ENCODE data around the gene SND1.

The SND1 gene

DNA sequence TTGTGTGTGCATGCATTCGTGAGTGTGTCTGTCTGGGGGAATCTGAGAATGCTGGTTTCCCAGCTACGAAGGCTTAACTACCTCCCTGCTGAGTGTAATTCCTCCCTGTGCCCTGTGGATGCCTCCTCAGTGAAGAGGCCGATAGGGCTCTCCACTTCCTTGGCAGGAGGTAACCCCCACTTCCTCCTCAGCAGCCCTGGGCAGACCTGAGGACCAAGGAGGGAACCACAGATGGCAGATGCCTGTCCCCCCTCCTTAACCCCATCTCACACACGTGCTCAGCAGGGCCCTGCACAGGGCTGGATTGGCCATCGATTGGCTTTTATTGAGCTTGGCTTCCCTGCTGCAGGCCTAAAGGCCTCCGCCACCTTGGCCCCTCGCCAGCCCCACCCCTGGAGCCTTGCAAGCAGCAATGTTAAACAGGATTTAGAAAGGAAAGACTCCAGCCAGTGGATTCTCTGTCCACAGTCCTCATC is 424.8 kb downstream of the SND1 start:
- no peak for DNase-seq

DNA sequence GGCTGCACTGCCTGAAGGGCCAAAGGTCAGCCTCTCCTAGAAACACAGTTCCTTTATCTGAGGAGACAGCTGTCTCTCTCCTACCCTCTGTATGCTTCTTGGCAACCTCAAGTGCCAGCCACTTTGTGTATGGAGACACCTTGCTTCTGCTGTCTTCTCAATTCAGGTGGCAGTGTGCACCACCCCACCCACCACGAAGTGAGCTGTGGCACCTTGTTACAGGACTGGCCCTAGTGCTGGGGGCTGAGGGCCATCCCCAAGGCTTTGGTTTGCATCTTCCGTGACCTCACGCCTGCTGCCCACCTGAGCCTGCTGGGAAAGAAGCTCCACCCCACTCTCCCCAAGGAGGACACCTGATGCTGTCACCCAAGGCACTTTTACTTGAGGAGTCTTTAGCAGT is 426.3 kb downstream of the SND1 start:
- no peak for DNase-seq

DNA sequence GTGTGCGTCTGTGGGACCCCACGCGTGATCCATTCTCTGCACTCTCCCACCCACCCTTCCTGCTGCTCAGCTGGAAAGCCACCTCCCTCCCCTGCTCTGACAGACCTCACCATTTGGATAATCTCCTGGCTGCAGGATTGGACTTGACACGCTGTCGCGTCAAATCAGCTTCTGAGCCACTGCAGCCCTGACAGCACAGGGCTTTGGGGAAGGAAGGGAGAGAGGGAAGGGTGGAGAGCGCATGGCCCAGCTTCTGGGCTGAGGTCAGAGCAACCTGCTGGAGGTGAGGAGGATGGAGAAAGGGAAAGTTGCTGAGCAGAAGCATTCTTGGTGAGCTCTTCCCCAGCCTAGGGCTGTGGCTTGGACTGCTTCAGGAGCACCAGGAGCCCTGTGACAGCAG is 428.2 kb downstream of the SND1 start:
- DNase-seq = no peak

DNA sequence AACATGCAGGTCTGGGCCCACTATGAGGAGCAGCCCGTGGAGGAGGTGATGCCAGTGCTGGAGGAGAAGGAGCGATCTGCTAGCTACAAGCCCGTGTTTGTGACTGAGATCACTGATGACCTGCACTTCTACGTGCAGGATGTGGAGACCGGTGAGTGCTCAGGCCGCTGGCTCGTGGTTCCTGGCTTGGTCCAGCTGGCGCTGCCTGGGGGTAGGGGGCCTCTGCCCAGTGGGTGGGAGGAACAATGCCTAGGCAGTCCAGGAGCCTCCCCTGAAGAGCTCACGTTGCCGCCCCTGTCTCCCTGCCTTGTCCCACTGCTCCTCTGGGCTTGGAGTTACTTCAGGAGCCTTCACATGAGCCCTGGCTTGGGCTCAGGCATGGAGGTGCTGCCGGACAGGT is 429.4 kb downstream of the SND1 start:
- no peak for DNase-seq

DNA sequence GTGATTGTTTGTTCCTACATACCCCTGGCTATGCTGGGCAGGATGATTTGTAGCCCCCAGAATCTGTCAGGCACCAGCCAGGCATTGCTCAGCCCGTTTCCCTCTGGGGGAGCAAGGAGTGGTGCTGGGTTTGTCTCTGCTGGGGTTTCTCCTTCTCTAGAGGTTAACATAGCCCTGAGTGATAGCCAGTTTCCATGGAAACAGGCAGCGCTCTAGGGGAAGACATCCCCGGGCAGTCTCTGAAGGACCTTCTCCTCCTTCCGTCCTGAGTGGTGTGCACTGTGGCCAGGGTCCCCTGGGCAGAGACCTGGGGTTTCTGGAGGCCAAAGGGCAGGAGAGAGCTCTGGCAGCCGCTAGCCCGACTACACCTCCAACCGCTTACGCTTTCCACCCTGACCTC is 429.8 kb downstream of the SND1 start:
- no peak for DNase-seq

DNA sequence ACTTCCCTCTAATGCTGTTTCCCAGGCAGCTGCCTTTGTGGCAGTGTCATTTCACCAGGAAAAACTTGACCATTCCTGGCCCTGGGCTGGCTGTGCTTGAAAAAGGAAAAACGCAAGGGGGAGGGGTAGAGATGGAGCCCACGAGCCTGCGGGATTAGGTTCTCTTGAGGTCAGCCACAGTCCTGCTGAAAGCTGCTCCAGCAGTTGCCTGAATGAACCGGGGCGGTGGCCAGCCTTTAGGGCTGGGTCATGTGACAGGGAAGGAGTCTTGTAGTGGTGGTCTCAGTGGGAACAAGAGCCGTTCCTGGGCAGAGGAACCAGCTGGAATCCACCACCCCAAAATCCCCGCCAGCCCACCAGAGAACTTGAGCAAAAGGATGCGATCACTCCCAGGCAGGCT is 430.4 kb downstream of the SND1 start:
- DNase-seq = no peak

DNA sequence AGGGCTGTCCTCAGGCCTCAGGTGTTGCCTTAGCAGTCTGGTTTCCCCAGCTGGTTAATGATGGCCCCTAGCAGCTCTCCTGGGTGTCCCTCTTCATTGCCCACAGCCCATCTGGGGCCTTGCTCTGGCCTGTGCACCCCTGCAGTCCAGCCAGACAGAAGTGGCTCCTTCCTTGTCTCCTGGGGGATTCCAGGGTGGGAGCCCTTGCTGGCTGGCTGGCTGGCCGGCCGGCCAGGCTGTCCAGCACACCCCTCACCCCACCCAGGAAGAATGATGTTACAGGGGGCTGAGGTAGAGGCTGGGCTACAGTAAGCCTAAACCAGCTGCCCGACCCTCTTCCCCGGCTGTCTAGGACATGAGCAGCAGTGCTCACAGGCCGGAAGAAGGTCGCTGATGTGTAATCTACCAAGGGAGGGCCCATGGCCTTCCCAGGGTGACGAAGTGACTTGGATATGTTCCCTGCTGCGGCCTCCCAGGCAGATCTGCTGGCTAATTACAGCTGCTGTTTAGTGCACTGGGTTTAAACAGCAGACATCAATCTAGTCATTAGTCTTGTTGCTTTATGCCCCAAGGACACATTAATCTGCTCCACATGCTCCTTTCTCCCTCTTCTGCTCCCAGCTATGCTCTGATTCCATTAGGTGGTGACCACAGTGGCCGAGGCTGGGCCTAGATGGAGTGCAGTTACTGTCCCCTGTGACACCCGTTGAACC is 433.1 kb downstream of the SND1 start:
- no peak for DNase-seq

DNA sequence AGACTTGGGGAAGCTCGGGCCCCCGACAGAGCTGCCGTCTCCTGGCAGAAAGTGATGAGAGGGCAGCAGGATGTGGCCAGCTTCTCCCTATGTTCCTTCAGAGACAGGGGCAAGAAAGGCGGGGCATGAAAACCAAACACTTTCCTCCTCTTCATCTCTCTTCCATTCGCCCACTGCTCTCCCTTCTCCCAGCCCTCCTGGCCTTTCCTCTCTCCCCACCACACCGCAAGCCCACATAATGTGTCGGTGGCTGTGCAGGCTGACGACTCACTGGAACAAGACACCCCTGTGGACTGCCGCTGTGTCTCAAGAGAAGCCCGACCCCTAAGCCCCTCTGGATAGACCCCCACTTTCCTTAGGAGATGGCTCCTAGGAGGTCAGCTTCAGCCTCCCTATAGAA is 438.5 kb downstream of the SND1 start:
- DNase-seq = no peak

DNA sequence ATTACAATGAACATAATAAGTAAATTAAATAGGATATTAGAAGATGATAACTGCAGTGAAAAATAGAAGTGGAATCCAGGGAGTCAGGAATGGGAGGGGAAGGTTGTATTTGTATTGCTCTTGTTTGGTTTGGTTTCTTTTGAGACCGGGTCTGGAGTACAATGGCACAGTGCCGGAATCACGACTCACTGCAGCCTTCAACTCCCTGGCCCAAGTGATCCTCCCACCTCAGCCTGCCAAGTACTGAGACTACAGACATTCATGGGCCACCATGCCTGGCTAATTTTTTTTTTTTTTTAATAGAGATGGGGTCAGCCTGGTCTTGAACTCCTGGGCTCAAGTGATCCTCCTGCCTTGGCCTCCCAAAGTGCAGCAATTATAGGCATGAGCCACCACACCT is 439.1 kb downstream of the SND1 start:
- DNase-seq = no peak

DNA sequence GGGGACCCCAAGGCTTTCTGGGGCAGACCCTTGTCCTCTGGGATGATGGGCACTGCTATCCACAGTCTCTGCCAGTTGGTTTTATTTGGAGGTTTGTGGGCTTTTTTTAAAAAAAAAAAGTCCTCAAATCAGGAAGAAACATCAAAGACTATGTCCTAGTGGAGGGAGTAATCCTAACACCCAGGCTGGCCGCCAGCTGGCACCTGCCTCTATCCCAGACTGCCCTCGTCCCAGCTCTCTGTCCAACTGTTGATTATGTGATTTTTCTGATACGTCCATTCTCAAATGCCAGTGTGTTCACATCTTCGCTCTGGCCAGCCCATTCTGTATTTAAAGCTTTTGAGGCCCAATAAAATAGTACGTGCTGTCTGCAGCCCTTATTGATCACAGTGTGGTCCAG is 440.2 kb downstream of the SND1 start:
- no peak for DNase-seq

DNA sequence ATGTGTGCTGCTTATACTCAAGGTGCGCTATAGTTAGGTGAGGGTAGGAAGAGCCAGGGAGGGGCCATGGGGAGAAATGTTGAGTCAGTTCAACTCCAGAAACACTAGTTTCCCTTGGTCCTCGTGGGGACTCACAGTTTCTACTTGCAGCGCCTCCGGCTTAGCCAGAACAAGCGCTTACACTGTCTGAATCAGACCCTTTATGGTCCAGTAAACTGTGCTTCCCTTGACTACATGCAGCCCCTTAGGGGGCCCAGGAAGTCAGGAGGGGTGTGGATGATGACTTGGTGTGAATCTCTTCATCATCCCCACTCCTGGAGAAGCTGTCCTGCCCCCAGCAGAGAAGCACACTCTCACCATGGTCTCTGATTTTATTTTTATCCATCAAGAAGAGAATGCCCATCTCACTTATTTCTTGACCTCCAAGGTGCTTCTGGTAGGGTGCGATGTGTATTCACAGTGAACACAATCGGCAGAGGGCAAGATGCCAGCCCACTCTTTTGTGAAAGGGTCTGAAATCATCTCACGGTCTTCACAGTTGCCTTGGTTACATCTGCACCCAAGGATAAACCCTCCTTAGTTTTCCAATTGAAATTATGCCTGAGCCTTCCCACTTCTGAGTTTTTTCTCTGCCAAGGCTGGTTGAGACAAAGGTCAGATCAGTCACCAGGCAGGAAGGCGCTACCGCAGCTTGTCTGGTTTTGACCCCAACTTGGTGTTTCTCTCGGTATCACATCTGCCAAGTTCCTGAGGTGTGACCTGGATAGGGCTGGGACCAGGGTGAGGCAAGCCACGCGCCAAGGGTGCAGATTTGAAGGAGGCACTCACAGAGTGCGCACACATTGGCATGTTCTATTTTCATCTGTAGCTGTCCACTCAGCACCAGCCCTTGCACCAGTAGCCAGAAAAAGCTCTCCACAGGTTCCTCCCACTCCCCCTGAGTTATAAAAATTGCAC is 441.9 kb downstream of the SND1 start:
- DNase-seq = no peak

DNA sequence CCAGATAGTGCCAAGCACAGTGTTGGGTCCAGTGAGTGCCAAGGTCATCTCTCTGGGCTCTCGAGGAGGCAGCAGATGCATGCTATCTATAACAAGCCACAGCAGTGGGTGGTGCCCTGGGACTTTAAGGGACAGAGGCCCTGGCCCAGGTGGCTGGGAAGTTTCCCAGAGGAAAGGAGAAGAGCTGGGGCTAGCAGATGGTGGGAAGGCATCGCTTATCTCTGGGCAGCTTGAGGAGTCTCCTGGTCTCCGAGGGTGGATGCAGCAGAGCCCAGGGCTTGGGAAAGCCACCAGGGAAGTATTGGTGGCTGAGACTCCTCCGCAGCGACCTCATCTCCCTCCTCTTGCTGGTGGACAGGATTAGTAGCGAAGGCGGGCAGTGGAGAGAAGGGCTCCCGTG is 442.7 kb downstream of the SND1 start:
- DNase-seq = no peak

DNA sequence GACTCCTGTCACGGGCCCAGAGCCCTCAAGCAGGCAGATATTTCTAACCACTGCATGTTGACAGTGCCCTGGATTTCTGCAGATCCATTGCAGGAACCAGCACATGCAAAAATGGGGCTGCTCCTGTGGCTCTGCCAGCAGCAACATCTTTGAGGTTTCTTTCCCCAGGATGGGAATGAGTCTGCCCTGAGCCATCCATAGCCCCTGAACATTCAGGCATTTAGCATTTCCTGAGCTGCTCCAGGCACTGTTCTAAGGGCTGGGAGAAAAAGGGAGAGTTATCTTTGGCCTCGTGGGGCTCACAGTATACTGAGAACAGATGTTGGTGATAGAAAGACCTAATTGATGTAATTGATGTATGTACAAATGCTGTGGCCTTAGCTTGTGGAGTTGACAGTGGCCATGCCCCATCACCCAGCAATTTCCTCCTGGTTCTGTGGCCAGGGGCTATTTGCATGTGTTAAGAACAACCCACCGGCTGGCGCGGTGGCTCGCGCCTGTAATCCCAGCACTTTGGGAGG is 445.3 kb downstream of the SND1 start:
- DNase-seq = no peak

DNA sequence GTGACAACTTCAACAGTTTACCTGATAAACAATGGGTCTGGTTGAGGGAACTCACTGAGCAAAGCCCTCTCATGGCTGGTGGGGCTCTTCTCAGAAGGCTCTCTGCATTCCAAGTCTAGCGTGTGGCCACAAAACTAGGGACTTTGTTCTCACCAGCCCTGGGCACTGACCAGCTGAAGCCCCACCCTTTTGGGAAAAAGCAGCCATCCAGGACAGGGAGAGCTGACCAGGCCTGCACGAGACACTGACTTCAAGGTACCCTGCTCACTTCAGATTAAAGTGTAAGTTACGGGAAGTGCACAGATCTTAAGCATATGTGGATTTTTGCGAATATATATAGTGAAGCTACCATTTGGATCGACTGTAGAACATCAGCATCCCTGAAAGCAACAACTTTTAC is 446.6 kb downstream of the SND1 start:
- DNase-seq = no peak

DNA sequence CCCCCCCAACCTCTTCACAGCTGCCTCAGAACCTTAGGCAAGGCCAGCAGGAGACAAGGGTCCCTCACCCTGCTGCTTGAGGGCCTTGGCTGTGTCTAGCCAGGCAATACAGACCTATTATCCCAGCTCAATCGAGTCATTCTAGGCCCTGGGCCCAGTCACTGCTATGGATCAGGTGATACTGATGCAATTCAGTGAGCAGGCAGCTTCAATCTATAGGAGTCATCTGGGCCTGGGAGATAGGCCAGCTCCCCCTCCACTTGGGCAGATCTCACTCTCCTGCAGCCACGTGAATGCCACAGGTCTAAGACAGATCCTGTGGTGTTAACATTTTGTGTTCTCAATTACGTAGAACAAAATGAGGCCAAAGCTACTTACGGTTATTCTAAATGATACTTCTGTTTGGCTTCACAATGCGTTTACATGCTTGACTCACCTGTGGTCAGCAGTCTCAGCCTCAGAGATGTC is 447.2 kb downstream of the SND1 start:
- DNase-seq = no peak

DNA sequence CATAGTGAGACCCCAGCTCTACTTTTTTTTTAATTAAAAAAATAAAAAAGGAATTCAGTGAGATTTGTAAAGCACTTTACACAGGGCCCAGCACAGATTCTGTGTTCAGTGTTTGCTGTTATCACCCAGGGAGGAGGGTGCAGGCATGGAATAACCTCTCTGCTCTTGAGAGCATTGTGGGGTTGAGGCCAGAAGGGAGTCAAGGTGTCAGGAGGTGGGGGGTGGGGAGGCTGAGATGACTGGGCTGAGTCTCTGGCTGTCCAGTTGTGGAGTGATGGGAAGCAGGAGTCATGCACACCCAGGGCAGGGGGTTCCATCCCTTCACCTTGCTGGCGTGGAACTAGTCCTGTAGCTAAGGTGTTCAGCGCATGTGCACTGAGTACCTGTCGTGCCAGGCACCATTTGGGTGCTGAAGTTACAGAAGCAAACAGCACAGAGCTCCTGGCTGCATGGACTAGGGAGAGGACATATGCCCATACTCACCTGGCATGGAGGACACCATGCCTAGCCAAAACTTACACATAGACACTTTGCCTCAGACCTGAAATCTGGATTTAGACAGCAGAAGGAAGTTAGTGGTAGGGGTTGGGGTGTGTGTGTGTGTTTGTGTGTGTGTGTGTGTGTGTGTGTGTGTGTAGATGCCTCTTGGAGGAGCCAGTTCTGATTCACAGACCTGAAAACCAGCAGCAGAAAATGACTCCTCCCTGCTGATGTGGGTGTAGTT is 448.4 kb downstream of the SND1 start:
- DNase-seq = peak in 1 of 5 experiments; percentile 32

DNA sequence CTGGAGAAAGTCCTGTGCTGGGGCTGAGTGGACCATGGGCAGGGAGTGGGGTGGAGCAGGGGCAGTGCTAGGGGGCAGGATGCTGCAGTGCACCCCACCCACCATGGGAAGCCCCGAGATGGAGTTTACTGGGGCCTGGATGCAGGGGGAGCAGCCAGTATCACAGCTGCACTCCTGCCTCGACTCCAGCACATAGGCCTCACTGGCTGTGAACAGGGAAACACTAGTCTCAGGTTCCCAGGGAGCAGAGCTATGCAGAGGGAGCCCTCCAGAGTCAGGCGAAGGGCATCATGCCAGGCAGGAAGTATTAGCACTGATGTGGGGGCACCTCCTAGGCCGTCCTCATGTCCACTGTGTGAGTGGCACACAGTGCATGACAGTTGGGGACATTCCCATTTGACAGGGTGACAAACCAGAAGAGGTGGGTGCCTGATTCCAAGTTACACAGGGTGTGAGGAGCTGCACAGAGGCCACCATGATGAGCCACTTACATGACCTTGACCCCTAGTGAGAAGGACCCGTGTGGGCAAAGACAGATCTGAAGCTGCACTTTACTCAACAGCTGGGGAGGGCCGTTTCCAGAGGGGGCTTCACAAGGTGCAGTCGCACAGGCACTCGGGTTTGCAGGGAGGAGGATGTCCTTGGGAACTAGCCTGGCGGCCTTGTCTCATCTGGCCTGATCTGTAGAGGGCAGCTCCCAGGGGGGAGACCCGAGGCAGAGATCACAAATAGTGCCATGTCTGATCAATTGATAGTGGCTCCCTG is 449.1 kb downstream of the SND1 start:
- no peak for DNase-seq

DNA sequence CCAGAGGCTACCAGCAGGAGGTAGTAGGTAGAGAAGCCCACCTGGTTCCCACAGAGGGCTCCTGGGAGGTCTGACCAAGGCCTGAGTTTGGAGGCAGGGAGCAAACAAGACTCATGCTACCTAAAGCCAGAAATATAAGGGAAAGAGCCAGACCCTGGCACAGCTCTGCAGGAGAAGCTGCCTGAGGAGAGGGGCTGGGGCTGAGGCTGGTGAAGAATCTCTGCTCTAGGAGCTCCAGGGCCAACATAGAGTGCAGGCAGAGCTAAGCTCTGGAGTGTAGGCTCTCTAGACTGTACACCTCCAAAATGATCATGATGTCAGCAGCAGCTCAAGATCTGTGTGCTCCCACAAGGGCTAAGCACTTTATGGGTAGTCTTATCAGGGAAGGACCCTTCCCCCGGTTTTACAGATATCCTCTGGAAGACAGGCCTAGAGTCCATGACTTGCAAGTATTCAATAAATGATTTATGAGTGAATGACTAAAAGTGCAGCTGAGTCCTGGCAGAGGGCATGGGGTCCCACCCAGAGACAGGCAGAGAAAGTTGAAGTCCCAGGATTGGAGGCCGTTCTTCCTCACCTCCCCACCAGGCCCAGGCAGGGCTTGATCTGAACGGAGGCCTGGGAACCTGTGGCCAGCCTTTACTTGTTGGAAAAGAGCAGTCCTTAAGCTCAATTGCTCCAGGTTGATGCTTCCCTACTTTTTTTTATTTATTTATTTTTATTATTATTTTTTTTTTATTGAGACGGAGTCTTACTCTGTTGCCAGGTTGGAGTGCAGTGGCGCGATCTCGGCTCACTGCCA is 450.7 kb downstream of the SND1 start:
- no peak for DNase-seq

DNA sequence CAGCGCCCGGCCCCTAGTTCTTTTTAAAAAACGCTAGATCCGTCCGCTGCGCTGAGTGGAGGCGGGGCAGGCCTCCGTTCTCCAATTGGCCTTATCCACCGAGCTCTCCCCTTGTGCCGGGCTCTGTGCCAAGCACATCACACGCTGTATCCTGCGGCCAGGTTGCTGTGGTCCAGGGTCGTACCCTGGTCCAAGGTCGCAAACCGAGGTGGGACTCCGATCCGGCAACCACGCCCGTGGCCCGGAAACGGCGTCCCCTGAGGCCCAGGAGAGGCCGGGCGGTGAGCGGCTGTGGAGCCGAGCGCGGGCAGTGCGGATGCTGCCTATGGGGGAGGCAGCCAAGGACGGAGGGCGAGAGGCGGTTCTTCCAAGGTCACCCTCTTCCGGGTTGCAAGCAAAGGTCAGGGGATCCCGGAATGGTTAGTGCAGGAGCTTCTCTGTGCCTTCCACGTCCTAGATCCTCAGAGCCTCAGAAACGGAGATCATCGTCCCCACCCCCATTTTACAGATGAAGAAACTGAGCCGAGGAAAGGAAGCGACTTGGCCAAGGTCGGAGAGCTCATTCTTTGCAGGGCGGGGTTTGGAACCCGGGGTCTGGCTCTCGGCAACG is 451.6 kb downstream of the SND1 start:
- peak in 1 of 5 experiments; percentile 40 for DNase-seq

DNA sequence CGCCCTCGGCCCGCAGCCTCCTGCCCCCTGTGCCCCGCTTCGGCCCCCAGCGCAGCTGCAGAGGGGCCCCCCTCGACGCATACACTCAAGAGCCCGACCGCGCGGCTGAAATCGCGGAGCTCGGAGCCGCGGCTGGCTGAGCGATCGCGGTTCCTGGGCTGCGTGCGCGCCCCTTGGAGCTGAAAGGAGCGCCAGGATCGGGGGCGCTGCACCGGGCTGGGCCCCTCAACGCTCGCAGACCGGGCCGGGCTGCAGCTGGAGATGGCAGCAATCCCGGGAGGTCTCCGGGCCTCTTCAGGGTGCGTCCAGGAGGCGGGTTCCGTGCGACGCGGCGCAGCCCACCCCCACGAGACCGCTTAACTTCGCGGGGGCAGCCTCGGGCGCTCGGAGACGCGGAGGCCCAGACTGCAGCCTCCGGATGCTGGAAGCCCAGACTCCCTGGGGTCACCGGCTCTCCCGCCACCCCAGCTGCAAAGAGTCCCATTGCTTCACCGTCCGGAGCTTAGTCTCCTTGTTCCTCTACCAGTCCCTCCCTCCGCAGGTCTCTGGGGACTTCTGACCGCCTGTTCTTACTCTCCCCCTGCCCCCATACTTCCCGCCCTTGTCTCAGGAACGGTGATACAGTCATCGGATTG is 452.2 kb downstream of the SND1 start:
- DNase-seq = no peak

Measured in T-helper 2 cell (primary cell).